GM19468 (cell line): ENCODE measurements around the gene VWA8.
"Not testable (repeated sequence)": the region's sequence is repeated elsewhere in the genome, so short reads cannot be mapped to it uniquely, and the experiment has no call there.

Source experiments
- ATAC-seq: cut with Tn5 transposase; IDR thresholded peaks from one replicate; pipeline ENCODE4 v1.9.1; 2021; ENCODE audit warnings: mild to moderate bottlenecking, moderate library complexity, moderate number of reproducible peaks; ENCODE audit not compliant: unreplicated experiment; ENCODE audit errors: extremely low read depth

The VWA8 gene

GRCh38 chr13:41634407-41634806 lies 326.5 kb downstream of the VWA8 start:
- no peak for ATAC-seq

- no peak for ATAC-seq
Observed at GRCh38 chr13:41633776-41634175, 327.1 kb downstream of the VWA8 start.

- no peak for ATAC-seq
Observed at GRCh38 chr13:41631296-41631965, 329.5 kb downstream of the VWA8 start.

GRCh38 chr13:41627425-41627824 lies 333.5 kb downstream of the VWA8 start:
- no peak for ATAC-seq

DNA sequence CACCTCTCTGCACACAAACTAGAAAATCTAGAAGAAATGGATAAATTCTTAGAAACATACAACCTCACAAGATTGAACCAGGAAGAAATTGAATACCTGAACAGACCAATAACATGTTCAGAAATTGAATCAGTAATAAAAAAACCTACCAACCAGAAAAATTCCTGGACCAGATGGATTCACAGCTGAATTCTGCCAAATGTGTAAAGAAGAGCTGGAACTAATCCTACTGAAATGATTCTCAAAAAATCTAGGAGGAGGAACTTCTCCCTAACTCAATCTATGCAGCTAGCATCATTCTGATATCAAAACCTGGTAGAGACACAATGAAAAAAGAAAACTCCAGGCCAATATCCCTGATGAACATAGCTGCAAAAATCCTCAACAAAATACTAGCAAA lies 336.9 kb downstream of the VWA8 start:
- no peak for ATAC-seq

DNA sequence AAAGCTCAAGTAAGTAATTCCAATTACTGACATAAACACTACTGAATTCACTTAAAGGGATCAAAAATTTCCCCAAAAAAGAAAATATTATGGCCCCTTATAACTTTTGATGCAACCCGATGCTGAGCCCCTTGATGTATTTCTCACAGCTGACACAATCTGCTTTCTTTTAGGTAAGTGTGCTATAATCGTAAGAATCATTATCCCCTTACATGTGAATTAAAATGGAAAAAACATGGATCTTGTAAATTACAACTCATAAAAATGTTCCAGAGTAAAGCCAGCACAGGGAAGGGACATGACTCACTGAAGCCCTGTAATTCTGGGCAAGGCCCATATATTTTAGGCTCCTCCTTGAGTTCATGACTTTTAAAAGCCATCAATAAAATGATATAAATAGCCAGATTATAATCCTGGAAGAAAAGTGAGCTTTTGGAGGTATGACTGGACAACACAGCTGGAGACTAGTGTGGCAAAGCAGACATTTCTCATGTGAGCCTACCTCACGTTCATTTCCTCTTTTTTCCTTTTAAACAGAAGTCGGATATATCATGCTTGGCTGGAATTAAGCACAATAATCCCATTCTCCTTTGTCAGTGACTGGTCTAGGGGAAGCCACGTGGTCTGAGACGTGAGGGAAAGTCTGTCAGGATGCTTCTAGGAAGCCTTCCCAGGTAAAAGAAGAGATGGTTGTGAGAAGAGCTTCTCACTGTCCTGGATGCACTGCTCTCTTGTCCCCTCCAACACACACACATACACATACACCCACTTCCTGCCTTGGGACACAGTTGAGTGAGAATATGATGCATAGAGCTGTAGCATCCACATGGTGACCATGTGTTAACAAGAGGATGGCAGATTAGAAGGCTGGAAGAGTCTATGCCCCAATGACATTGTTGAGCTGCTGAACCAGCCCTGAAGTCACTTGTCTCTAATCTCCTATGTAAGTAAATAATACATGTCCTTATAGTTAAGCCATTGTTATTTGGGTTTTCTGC lies 338.2 kb downstream of the VWA8 start:
- no peak for ATAC-seq

GRCh38 chr13:41621716-41622431 lies 339.0 kb downstream of the VWA8 start:
- ATAC-seq, result no peak

DNA sequence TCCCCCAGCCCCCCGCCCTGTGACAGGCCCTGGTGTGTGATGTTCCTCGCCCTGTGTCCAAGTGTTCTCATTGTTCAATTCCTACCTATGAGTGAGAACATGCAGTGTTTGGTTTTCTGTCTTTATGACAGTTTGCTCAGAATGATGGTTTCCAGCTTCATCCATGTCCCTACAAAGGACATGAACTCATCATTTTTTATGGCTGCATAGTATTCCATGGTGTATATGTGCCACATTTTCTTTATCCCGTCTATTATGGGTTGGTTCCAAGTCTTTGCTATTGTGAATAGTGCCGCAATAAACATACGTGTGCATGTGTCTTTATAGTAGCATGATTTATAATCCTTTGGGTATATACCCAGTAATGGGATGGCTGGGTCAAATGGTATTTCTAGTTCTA lies 343.3 kb downstream of the VWA8 start:
- ATAC-seq, result not testable (repeated sequence)

- no peak for ATAC-seq
Observed at GRCh38 chr13:41616151-41616550, 344.8 kb downstream of the VWA8 start.

DNA sequence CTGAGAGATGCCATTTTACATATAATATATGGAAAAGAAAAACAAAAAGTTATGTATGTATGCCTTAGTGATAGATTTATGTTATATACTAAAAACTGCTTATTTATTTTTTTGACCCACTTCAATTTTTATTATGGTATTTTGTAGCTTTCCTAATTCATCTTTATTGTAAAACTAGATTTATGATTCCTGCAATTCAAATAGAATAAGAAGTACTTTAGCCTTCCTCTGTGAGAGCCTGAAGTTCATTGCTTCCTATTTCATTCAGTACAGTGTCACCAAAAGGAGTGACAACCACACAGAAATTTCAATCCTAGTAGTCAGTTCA lies 345.4 kb downstream of the VWA8 start:
- ATAC-seq, result no peak

- no peak for ATAC-seq
Observed at GRCh38 chr13:41614671-41615527, 346.0 kb downstream of the VWA8 start.

GRCh38 chr13:41613984-41614661 lies 346.8 kb downstream of the VWA8 start:
- no peak for ATAC-seq

DNA sequence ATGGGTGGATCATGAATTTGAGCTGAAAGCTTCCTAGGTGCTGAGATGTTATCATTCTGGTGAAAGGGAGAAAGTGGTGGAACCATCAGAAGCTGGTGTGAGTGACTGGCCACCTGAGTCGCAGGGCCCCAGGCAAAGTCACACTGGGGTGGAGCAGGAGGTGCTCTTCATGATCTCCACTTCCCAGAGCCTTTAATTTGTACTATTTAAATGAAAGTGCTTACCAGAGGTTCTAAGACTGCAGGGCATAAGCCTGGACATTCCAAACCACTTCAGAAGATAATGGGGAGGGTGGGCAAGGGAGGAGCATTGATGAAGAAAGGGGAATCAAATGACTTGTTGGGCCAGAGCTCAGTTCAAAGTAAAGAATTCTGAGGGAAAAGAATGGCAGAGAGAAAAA lies 347.4 kb downstream of the VWA8 start:
- no peak for ATAC-seq

DNA sequence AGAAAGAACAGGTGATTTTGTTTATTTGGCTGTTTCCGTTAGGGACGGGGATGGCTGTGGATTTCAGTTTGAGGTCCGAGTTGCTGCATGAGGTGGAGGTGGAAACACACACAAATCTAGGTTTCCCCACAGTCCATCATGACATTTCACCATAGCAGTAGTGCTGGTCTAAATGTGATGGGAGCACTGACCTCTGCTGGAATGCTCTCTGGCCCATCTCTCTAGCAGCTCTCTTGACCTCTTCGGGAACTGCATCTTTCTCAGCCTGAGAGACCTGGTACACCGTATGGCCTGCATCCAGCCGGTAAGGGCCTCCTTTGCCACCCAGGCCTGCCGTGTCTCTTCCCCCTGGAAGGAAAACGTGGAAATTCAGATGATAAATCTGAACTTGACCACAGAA lies 349.5 kb downstream of the VWA8 start:
- no peak for ATAC-seq

DNA sequence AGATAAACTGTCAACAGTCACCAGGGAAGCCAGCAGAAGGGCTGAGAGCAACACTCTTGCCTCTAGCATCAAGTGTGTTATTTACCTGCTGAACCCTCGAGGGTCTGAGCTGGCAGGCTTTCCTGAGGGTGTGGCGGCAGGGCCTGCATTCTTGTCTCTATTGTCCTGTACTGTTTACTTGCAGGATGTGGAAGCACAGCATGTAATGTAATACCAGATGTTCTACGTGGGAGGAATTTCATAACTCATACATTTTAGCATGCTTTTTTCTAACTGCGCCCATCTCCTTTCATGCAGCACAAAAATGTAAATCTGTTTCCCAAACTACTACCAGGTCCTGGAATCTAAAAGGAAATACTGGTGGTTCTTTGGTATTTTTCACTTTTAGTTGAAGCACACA lies 350.5 kb downstream of the VWA8 start:
- ATAC-seq, result no peak

GRCh38 chr13:41609828-41610227 lies 351.1 kb downstream of the VWA8 start:
- ATAC-seq, result no peak

DNA sequence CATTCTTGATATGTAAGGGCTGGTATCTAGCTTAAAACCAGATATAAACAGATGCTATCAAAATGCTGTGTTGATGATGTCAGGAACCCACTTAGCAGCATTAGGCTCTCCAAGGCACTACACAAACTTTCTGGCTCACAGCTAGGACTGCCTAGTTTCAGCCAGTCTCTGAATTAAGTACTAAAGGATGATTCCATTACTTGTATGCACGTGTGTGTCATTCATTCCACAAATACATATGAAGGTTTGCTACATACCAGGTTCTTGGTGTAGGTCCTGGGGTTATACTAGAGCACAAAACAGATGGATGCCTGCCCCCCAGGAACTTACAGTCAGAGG lies 352.1 kb downstream of the VWA8 start:
- no peak for ATAC-seq

DNA sequence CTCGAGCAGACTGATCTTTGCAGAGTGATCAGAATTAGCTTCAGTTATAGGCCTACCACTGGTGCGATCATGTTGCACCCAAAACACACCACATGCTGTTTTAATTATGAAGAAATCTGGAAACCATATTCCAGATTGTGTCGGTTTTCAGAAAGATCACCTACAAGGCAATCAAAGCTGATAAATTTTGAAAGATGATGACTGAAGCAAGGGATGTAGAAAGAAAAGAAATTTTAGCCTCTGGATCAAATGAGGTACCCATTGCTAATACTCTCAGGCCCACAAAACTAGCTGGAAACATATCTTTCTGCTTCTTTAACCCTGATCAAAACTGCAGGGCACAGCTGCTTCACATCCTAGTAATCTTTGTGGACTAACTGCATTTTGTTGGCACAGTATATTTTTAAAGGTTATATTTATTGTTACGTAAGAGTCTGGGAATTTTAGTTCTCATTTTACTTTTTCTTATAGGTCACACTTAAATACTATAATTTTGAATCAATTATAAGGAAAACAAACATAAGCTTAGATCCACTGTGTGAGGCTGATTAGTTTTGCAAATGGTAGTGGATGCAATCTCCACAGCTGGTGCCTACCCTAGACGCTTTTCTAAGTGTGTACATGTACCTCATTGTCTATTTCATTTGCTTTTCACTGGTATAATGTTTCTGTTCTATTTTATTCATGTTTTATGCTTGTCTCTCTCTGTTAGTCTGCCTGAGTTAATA lies 352.6 kb downstream of the VWA8 start:
- no peak for ATAC-seq

DNA sequence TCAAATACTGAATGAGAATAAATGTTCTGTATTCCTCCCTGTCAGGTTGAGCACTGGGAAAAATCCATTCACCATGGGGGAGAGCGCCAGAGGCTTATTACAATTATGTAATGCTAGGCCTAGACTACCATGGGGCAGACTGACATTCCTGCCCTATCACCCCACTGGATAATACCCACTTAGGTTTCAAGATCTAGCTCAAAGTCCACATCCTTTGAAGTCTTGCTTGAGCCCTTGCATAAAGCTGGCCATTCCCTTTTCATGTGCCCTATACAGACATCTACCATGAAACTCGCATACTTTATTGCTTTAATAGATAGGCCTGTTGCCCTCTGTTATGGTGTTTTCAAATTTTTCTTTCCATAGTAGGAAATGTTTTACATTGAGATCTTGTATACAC lies 354.3 kb downstream of the VWA8 start:
- no peak for ATAC-seq
